H1 (cell line): ENCODE results near the gene RHOBTB3. TPM values are rescaled to one million over a fixed set of nuclear protein-coding genes. Genes with fewer than 3 reads are reported as not detected.

Source experiments
- CTCF ChIA-PET: fragments of 300-600 bp; sonication (Branson Sonifier 250); formaldehyde crosslinking; loops from one replicate; lab custom pipeline; 2021; ENCODE audit not compliant: partially characterized antibody; lab: Charles Lee
- POLR2A ChIA-PET: fragments of 300-600 bp; sonication (Branson Sonifier 250); formaldehyde crosslinking; loops from one replicate; lab custom pipeline; 2021; ENCODE audit warnings: inconsistent platforms; ENCODE audit not compliant: partially characterized antibody; lab: Charles Lee
- DNase-seq, 2 experiments: peaks; one replicate each; pipeline versions ENCODE4 v3.0.0 to v3.0.0-alpha.2; 2010 to 2022; ENCODE audit warnings: low spot score in 2 of 2, low read depth in 1 of 2, mixed read lengths in 1 of 2
- FAIRE-seq: peaks from 2 replicates; lab custom pipeline; 2011; peaks lifted over from hg19 to GRCh38; lab: Jason Lieb, UNC
- H2AFZ ChIP-seq: 2 replicates; pipeline ENCODE4 v1.8.1; 2012; ENCODE audit warnings: low read length, inconsistent platforms
- H2AK5ac ChIP-seq: 2 replicates; pipeline ENCODE4 v1.6.1; 2013; ENCODE audit warnings: low read depth, low read length
- H2BK120ac ChIP-seq: replicated peaks from 2 replicates; pipeline ENCODE3; 2013; ENCODE audit warnings: low read depth, low read length, inconsistent platforms
- H2BK12ac ChIP-seq: 2 replicates; pipeline ENCODE4 v1.6.1; 2013; ENCODE audit warnings: low read depth, low read length
- H2BK15ac ChIP-seq: 2 replicates; pipeline ENCODE4 v1.6.1; 2013; ENCODE audit warnings: low read length
- H2BK20ac ChIP-seq: 2 replicates; pipeline ENCODE4 v1.6.1; 2013; ENCODE audit warnings: low read length
- H2BK5ac ChIP-seq: 2 replicates; pipeline ENCODE4 v1.6.1; 2013; ENCODE audit warnings: low read depth, low read length
- H3K14ac ChIP-seq: 2 replicates; pipeline ENCODE4 v1.6.1; 2013; ENCODE audit warnings: inconsistent platforms; ENCODE audit not compliant: insufficient read length
- H3K18ac ChIP-seq: 2 replicates; pipeline ENCODE4 v1.6.1; 2013; ENCODE audit warnings: low read length; ENCODE audit errors: extremely low read depth
- H3K23ac ChIP-seq: 2 replicates; pipeline ENCODE4 v1.6.1; 2013; ENCODE audit warnings: inconsistent platforms; ENCODE audit not compliant: insufficient read length
- H3K23me2 ChIP-seq: 2 replicates; pipeline ENCODE4 v1.6.1; 2013; ENCODE audit warnings: low read depth, low read length
- H3K27ac ChIP-seq: 2 replicates; pipeline ENCODE4 v1.6.1; 2011; ENCODE audit warnings: low read depth, low read length, inconsistent platforms
- H3K27me3 ChIP-seq, 4 experiments: replicated peaks in 1 of 4; 1 replicate in 1 of 4; 2 replicates in 3 of 4; pipeline versions ENCODE4 v1.6.1 to v1.8.1; 2011 to 2013; ENCODE audit warnings: low read length in 3 of 4, mild to moderate bottlenecking in 3 of 4, inconsistent platforms in 2 of 4, mixed read lengths in 2 of 4, moderate library complexity in 1 of 4; ENCODE audit not compliant: control insufficient read depth in 3 of 4, insufficient read depth in 3 of 4; ENCODE audit errors: extremely low read depth in 1 of 4
- H3K36me3 ChIP-seq, 4 experiments: 2 replicates each; pipeline versions ENCODE4 v1.6.1 to v1.8.1; 2011 to 2013; ENCODE audit warnings: mild to moderate bottlenecking in 4 of 4, low read length in 3 of 4, moderate library complexity in 2 of 4, control low read depth in 1 of 4, inconsistent platforms in 1 of 4; ENCODE audit not compliant: insufficient read depth in 4 of 4, control insufficient read depth in 2 of 4
- H3K4ac ChIP-seq: replicated peaks from 2 replicates; pipeline ENCODE3; 2013; ENCODE audit warnings: low read length, low read depth, mixed read lengths, inconsistent platforms; ENCODE audit not compliant: insufficient read length
- H3K4me1 ChIP-seq, 4 experiments: replicated peaks in 1 of 4; 1 replicate in 1 of 4; 2 replicates in 3 of 4; pipeline versions ENCODE4 v1.6.1 to v1.8.1; 2011 to 2013; ENCODE audit warnings: low read length in 3 of 4, inconsistent platforms in 2 of 4, mixed read lengths in 1 of 4; ENCODE audit not compliant: insufficient read depth in 4 of 4, control insufficient read depth in 3 of 4
- H3K4me2 ChIP-seq, 2 experiments: 2 replicates each; pipeline versions ENCODE4 v1.6.1 to v1.8.1; 2011 to 2013; ENCODE audit warnings: low read depth in 2 of 2, low read length in 2 of 2, control low read depth in 1 of 2, inconsistent platforms in 1 of 2, mild to moderate bottlenecking in 1 of 2; ENCODE audit not compliant: insufficient read depth in 1 of 2
- H3K4me3 ChIP-seq, 4 experiments: fragments of 200-600, 300-600 bp in 1 of 4; sonication (generic), shearing (Covaris generic), sonication (Bioruptor Twin) in 1 of 4; 2 replicates each; pipeline versions ENCODE4 v1.5.1 to v1.8.1; 2011 to 2016; ENCODE audit warnings: low read length in 4 of 4, low read depth in 3 of 4, control low read depth in 2 of 4, inconsistent platforms in 2 of 4, mild to moderate bottlenecking in 2 of 4, mixed read lengths in 1 of 4, moderate library complexity in 1 of 4; ENCODE audit not compliant: insufficient read depth in 2 of 4; ENCODE audit errors: extremely low read depth in 1 of 4
- H3K56ac ChIP-seq: replicated peaks from 2 replicates; pipeline ENCODE3; 2013; ENCODE audit warnings: low read depth, mild to moderate bottlenecking, mixed read lengths, low read length, inconsistent platforms; ENCODE audit not compliant: insufficient read length
- H3K79me1 ChIP-seq: 2 replicates; pipeline ENCODE4 v1.6.1; 2013; ENCODE audit warnings: low read depth, low read length, control low read depth
- H3K79me2 ChIP-seq, 2 experiments: 2 replicates each; pipeline versions ENCODE4 v1.6.1 to v1.8.1; 2012 to 2013; ENCODE audit warnings: low read length in 2 of 2, mild to moderate bottlenecking in 2 of 2, inconsistent platforms in 1 of 2; ENCODE audit not compliant: insufficient read depth in 2 of 2, control insufficient read depth in 1 of 2
- H3K9ac ChIP-seq, 4 experiments: replicated peaks in 1 of 4; 1 replicate in 1 of 4; 2 replicates in 3 of 4; pipeline versions ENCODE4 v1.6.1 to v1.8.1; 2011 to 2013; ENCODE audit warnings: low read depth in 3 of 4, low read length in 3 of 4, control low read depth in 2 of 4, mild to moderate bottlenecking in 2 of 4, moderate library complexity in 2 of 4, inconsistent platforms in 1 of 4; ENCODE audit errors: extremely low read depth in 1 of 4
- H3K9me3 ChIP-seq, 2 experiments: 2 replicates each; pipeline versions ENCODE4 v1.6.1 to v1.8.1; 2012 to 2013; ENCODE audit warnings: mild to moderate bottlenecking in 2 of 2, moderate library complexity in 2 of 2, control low read depth in 1 of 2, inconsistent platforms in 1 of 2, low read depth in 1 of 2, low read length in 1 of 2, mixed read lengths in 1 of 2; ENCODE audit not compliant: insufficient read depth in 2 of 2
- H4K20me1 ChIP-seq, 2 experiments: replicated peaks in 1 of 2; 2 replicates each; pipeline versions ENCODE3 to v1.8.1; 2011 to 2013; ENCODE audit warnings: inconsistent platforms in 2 of 2, low read length in 2 of 2, mild to moderate bottlenecking in 1 of 2; ENCODE audit not compliant: insufficient read depth in 2 of 2, control insufficient read depth in 1 of 2
- H4K5ac ChIP-seq: 2 replicates; pipeline ENCODE4 v1.6.1; 2013; ENCODE audit warnings: low read length, low read depth, mixed read lengths, inconsistent platforms; ENCODE audit not compliant: insufficient read length
- H4K8ac ChIP-seq: 2 replicates; pipeline ENCODE4 v1.8.0; 2013; ENCODE audit warnings: mild to moderate bottlenecking, moderate library complexity, low read length, inconsistent platforms; ENCODE audit not compliant: insufficient read depth; ENCODE audit errors: extremely low read depth
- H4K91ac ChIP-seq: replicated peaks from 2 replicates; pipeline ENCODE3; 2013; ENCODE audit warnings: low read length, mixed read lengths, inconsistent platforms; ENCODE audit not compliant: insufficient read length
- BCL11A ChIP-seq, 2 experiments: IDR thresholded peaks; one replicate each; pipeline ENCODE4 v1.6.1; 2011; ENCODE audit warnings: low read depth in 2 of 2, low read length in 2 of 2, mild to moderate bottlenecking in 2 of 2
- CHD2 ChIP-seq: IDR thresholded peaks from 2 replicates; pipeline ENCODE4 v1.6.1; 2012; ENCODE audit warnings: low read length, improper control_type of control experiment
- CREB1 ChIP-seq: IDR thresholded peaks from 2 replicates; pipeline ENCODE4 v1.6.1; 2012; ENCODE audit warnings: inconsistent platforms
- HDAC6 ChIP-seq: IDR thresholded peaks from one replicate; pipeline ENCODE4 v1.7.1; 2012; ENCODE audit warnings: low read depth, mild to moderate bottlenecking, inconsistent platforms, low read length, moderate library complexity
- SIX5 ChIP-seq: IDR thresholded peaks from 2 replicates; pipeline ENCODE4 v1.6.1; 2011; ENCODE audit warnings: mild to moderate bottlenecking, low read depth, low read length
- SRF ChIP-seq: IDR thresholded peaks from 2 replicates; pipeline ENCODE4 v1.6.1; 2011; ENCODE audit warnings: mild to moderate bottlenecking, low read depth, low read length, moderate library complexity
- USF2 ChIP-seq: IDR thresholded peaks from 2 replicates; pipeline ENCODE4 v1.6.1; 2011; ENCODE audit warnings: low read length, improper control_type of control experiment
- polyA plus RNA-seq, 7 experiments: library from polyadenylated mRNA; depleted of rRNA in 3 of 7; stranded (reverse) in 5 of 7; unstranded in 2 of 7; fragments of >200 nt in 5 of 7; fragments of 200-250 nt in 2 of 7; gene quantifications; 1 replicate in 5 of 7; 2 replicates in 1 of 7; 4 replicates in 1 of 7; pipeline versions ENCODE4 v1.2.1 to v1.2.3, GENCODE V29; 2011 to 2013; ENCODE audit warnings: missing spikeins in 2 of 7, mixed read lengths in 2 of 7
- total RNA-seq: library from RNA; stranded (reverse); fragmentation: NEBNext Ultra II Directional; extraction: Animal tissue kit (Norgen Biotek cat#: 25700); gene quantifications from 2 replicates; pipeline ENCODE4 v1.2.1, GENCODE V29; 2021

Gene RHOBTB3
- total and polyA plus RNA-seq, 2 of the 8 experiments (the other 6 are each of a cell fraction or from before 2014, with no cell fraction given), result 8.2 to 17.5 TPM

GRCh38 chr5:95690333-95690732 lies 40.8 kb upstream of the RHOBTB3 start:
- Histone ChIP-seq H2AK5ac (no peak overlapping the region), H3K36me3 (no peaks in the 10 kb centered on the region), H3K4me2 (no peak overlapping the region), H3K27ac (no peak overlapping the region), H2BK20ac (no peak overlapping the region), H2BK5ac (no peak overlapping the region), H2BK12ac (no peak overlapping the region), H4K8ac (no peak overlapping the region), H3K14ac (no peak overlapping the region), H4K91ac (no peak overlapping the region), H3K79me2 (no peaks in the 10 kb centered on the region), H3K27me3 (no peaks in the 10 kb centered on the region), H3K23ac (no peak overlapping the region), H3K23me2 (no peaks in the 10 kb centered on the region), H2BK120ac (no peak overlapping the region), H3K4ac (no peak overlapping the region), H4K20me1 (no peaks in the 10 kb centered on the region), H2AFZ (no peak overlapping the region), H3K79me1 (no peaks in the 10 kb centered on the region), H3K9me3 (no peaks in the 10 kb centered on the region; a peak in 1 of 4 replicates), H3K4me3 (no peak overlapping the region), H3K18ac (no peak overlapping the region), H3K4me1 (no peaks in the 10 kb centered on the region), H3K9ac (no peak overlapping the region), H4K5ac (no peak overlapping the region), H3K56ac (no peak overlapping the region), H2BK15ac (no peak overlapping the region)
- FAIRE-seq, result no peak
- ChIA-PET CTCF (interaction anchor here (1.2 to 1.3 kb wide), 2 partner anchors 64 to 158 kb away, joined by 3 to 6 read pairs; no protein-coding TSS in a partner anchor), POLR2A (no interaction called here)
- TF ChIP-seq CREB1, result no peak
- no peak for TF ChIP-seq SRF
- no peak for TF ChIP-seq HDAC6
- no peak for TF ChIP-seq SIX5
- no peak for TF ChIP-seq USF2
- no peak for TF ChIP-seq BCL11A (IDR thresholded peaks at IDR 0.05; ENCODE audit: low read depth in 2 of 2, low read length in 2 of 2)
- TF ChIP-seq CHD2, result no peak
- DNase-seq, result no peak
